HepG2 (cell line): ENCODE data around the gene ZNF189. TPM values are rescaled to one million over a fixed set of nuclear protein-coding genes. Genes with fewer than 3 reads are reported as not detected.
A peak's percentile ranks its signal among the peaks of the same experiment; 100 is the strongest.

Experiments used
- CHCHD3 ChIP-seq: sonication (generic); formaldehyde crosslinking; IDR thresholded peaks from 2 replicates; pipeline ENCODE4 v1.8.0; 2022; ENCODE audit warnings: mild to moderate bottlenecking, missing genetic modification reagents, moderate library complexity
- E2F1 ChIP-seq: sonication (generic); formaldehyde crosslinking; IDR thresholded peaks from 2 replicates; pipeline ENCODE4 v1.5.0; 2020; ENCODE audit warnings: missing genetic modification reagents
- FOXP1 ChIP-seq, 2 experiments: fragments of 450-650 bp in 1 of 2; IDR thresholded peaks; 2 replicates each; pipeline ENCODE4 v1.6.1; 2017 to 2018; ENCODE audit warnings: antibody characterized with exemption in 1 of 2
- HNF4A ChIP-seq: sonication (generic); formaldehyde crosslinking; IDR thresholded peaks from 2 replicates; pipeline ENCODE4 v1.4.0; 2020; ENCODE audit warnings: missing genetic modification reagents
- KLF12 ChIP-seq: sonication (generic); formaldehyde crosslinking; IDR thresholded peaks from 2 replicates; pipeline ENCODE4 v1.4.0; 2020; ENCODE audit warnings: missing genetic modification reagents, borderline replicate concordance
- MAFK ChIP-seq, 2 experiments: IDR thresholded peaks in 1 of 2; conservative IDR thresholded peaks in 1 of 2; 2 replicates each; pipeline ENCODE4 v1.6.1; 2011; ENCODE audit warnings: improper control_type of control experiment in 2 of 2, low read length in 2 of 2
- NR2F1 ChIP-seq, 2 experiments: fragments of 450-650 bp in 1 of 2; formaldehyde crosslinking in 1 of 2; IDR thresholded peaks; 2 replicates each; pipeline versions ENCODE4 v1.5.0 to v1.6.1; 2016 to 2020; ENCODE audit warnings: mild to moderate bottlenecking in 1 of 2, missing compliant biosample characterization in 1 of 2, missing genetic modification reagents in 1 of 2, moderate library complexity in 1 of 2
- RXRB ChIP-seq: IDR thresholded peaks from 2 replicates; pipeline ENCODE4 v1.6.1; 2016; ENCODE audit warnings: borderline replicate concordance, missing genetic modification reagents, missing compliant biosample characterization
- SETDB1 ChIP-seq: sonication (generic); formaldehyde crosslinking; IDR thresholded peaks from 2 replicates; pipeline ENCODE4 v1.5.1; 2020; ENCODE audit warnings: missing genetic modification reagents, mild to moderate bottlenecking, borderline replicate concordance
- SIN3B ChIP-seq: fragments of 150-350 bp; IDR thresholded peaks from 2 replicates; pipeline ENCODE4 v1.6.1; 2014; ENCODE audit warnings: low read length
- SOX5 ChIP-seq: IDR thresholded peaks from 2 replicates; pipeline ENCODE4 v1.6.1; 2016; ENCODE audit warnings: borderline replicate concordance
- ZFP1 ChIP-seq: IDR thresholded peaks from 2 replicates; pipeline ENCODE4 v1.6.1; 2016
- ZNF101 ChIP-seq: sonication (generic); formaldehyde crosslinking; IDR thresholded peaks from 2 replicates; pipeline ENCODE4 v1.4.0; 2020; ENCODE audit warnings: mild to moderate bottlenecking, low read depth, missing genetic modification reagents, borderline replicate concordance
- ZNF264 ChIP-seq: sonication (generic); formaldehyde crosslinking; IDR thresholded peaks from 2 replicates; pipeline ENCODE4 v1.4.0; 2020; ENCODE audit warnings: missing genetic modification reagents
- ZNF414 ChIP-seq: sonication (generic); formaldehyde crosslinking; IDR thresholded peaks from 2 replicates; pipeline ENCODE4 v1.5.0; 2020; ENCODE audit warnings: missing genetic modification reagents
- ZNF503 ChIP-seq: sonication (generic); formaldehyde crosslinking; IDR thresholded peaks from 2 replicates; pipeline ENCODE4 v1.4.0; 2020; ENCODE audit warnings: missing genetic modification reagents
- ZNF577 ChIP-seq: sonication (generic); formaldehyde crosslinking; IDR thresholded peaks from 2 replicates; pipeline ENCODE4 v1.4.0; 2020; ENCODE audit warnings: mild to moderate bottlenecking, low read depth, missing genetic modification reagents, borderline replicate concordance
- ZNF639 ChIP-seq: conservative IDR thresholded peaks from 2 replicates; pipeline ENCODE4 v1.6.1; 2018; ENCODE audit warnings: missing genetic modification reagents
- ZNF652 ChIP-seq: IDR thresholded peaks from 2 replicates; pipeline ENCODE4 v1.6.1; 2016; ENCODE audit warnings: low read depth, borderline replicate concordance
- ZNF678 ChIP-seq: sonication (generic); formaldehyde crosslinking; IDR thresholded peaks from 2 replicates; pipeline ENCODE4 v1.4.0; 2020; ENCODE audit warnings: mild to moderate bottlenecking, missing genetic modification reagents
- ZNF850 ChIP-seq: sonication (generic); formaldehyde crosslinking; conservative IDR thresholded peaks from 2 replicates; pipeline ENCODE4 v1.9.0; 2021; ENCODE audit warnings: mild to moderate bottlenecking, missing genetic modification reagents
- ZSCAN12 ChIP-seq: sonication (generic); formaldehyde crosslinking; IDR thresholded peaks from 2 replicates; pipeline ENCODE4 v1.9.0; 2021; ENCODE audit warnings: mild to moderate bottlenecking, missing genetic modification reagents
- polyA plus RNA-seq, 8 experiments: library from polyadenylated mRNA; depleted of rRNA in 3 of 8; stranded (reverse) in 7 of 8; unstranded in 1 of 8; fragments of >200 nt; fragmentation: Illumina TruSeq in 4 of 8; extraction: Trizol in 4 of 8; gene quantifications; 2 replicates each; pipeline versions ENCODE4 v1.2.1 to v1.2.3, GENCODE V29; 2011 to 2016; ENCODE audit warnings: low read depth in 4 of 8, missing spikeins in 1 of 8, mixed read lengths in 1 of 8; ENCODE audit not compliant: insufficient read depth in 1 of 8
- total RNA-seq, 5 experiments: library from RNA; depleted of rRNA; stranded (reverse); fragments of >200 nt; fragmentation: Illumina TruSeq; extraction: Trizol; gene quantifications; 2 replicates each; pipeline ENCODE4 v1.2.3, GENCODE V29; 2016; ENCODE audit warnings: low read depth in 1 of 5
- TF ChIP-seq, protein P1 (sequence below): sonication (generic); formaldehyde crosslinking; IDR thresholded peaks from 2 replicates; pipeline ENCODE4 v1.4.0; 2020; ENCODE audit warnings: missing genetic modification reagents

The ZNF189 gene
- total and polyA plus RNA-seq, 2 of the 13 experiments (the other 11 are each of a cell fraction or from before 2014, with no cell fraction given): 8.4 to 50.0 TPM

GRCh38 chr9:101445353-101446029 is 46.8 kb downstream of the ZNF189 start (continued):
- TF ChIP-seq ZSCAN12 (CRISPR knock-in tag): no peak
- TF ChIP-seq HNF4A (CRISPR knock-in tag): peak; percentile 78
- no peak for TF ChIP-seq FOXP1 (IDR thresholded peaks at IDR 0.05)
- TF ChIP-seq FOXP1 (CRISPR knock-in tag; IDR thresholded peaks at IDR 0.05): peak; percentile 57
- no peak for TF ChIP-seq ZNF639 (CRISPR knock-in tag)
- TF ChIP-seq ZNF101 (CRISPR knock-in tag): no peak
- TF ChIP-seq CHCHD3: no peak
- TF ChIP-seq ZNF503 (CRISPR knock-in tag): peak; percentile 26; the same call in 1 of the 2 replicates
- TF ChIP-seq NR2F1 (CRISPR knock-in tag; IDR thresholded peaks at IDR 0.05): peak in 1 of 2 experiments; percentile 32; a peak in 1 of 4 replicates
- TF ChIP-seq SETDB1: no peak
- TF ChIP-seq ZNF577: no peak
- TF ChIP-seq E2F1 (CRISPR knock-in tag): no peak; the same call in 1 of the 2 replicates
- no peak for TF ChIP-seq ZNF850 (CRISPR knock-in tag)
- TF ChIP-seq SOX5: peak; percentile 61
- peak; percentile 73; the same call in 1 of the 2 replicates for TF ChIP-seq ZNF414 (CRISPR knock-in tag)
- TF ChIP-seq ZFP1 (CRISPR knock-in tag): no peak; the same call in 1 of the 2 replicates
- TF ChIP-seq, protein P1, sequence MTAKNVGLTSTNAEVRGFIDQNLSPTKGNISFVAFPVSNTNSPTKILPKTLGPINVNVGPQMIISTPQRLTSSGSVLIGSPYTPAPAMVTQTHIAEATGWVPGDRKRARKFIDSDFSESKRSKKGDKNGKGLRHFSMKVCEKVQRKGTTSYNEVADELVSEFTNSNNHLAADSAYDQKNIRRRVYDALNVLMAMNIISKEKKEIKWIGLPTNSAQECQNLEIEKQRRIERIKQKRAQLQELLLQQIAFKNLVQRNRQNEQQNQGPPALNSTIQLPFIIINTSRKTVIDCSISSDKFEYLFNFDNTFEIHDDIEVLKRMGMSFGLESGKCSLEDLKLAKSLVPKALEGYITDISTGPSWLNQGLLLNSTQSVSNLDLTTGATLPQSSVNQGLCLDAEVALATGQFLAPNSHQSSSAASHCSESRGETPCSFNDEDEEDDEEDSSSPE (CRISPR knock-in tag): no peak
- TF ChIP-seq RXRB (CRISPR knock-in tag): 0 out of 2 replicates have a peak, but pooled peaks have one; percentile 43
- TF ChIP-seq MAFK (conservative IDR thresholded peaks at IDR 0.05 in 1 of 2, IDR thresholded peaks at IDR 0.05 in 1 of 2; ENCODE audit: low read length in 2 of 2): no peak
- TF ChIP-seq ZNF264 (CRISPR knock-in tag): no peak
- no peak for TF ChIP-seq SIN3B
- TF ChIP-seq ZNF678 (CRISPR knock-in tag): no peak
- TF ChIP-seq KLF12 (CRISPR knock-in tag): no peak
- TF ChIP-seq ZNF652 (CRISPR knock-in tag): peak; percentile 32; the same call in 1 of the 2 replicates
